K562 (cell line): ENCODE results near the gene DDX39A. TPM values are rescaled to one million over a fixed set of nuclear protein-coding genes. Genes with fewer than 3 reads are reported as not detected.

Experiments used
- DDX20 ChIP-seq: fragments of 450-650 bp; IDR thresholded peaks from 2 replicates; pipeline ENCODE4 v1.6.1; 2016; ENCODE audit warnings: missing genetic modification characterization, low read depth, mild to moderate bottlenecking, missing compliant biosample characterization, moderate library complexity
- ELF1 ChIP-seq: fragments of 200-800 bp; sonication (Bioruptor generic); IDR thresholded peaks from 2 replicates; pipeline ENCODE4 v1.6.1; 2016; ENCODE audit warnings: missing genetic modification characterization, missing compliant biosample characterization
- FOXO4 ChIP-seq: fragments of 450-650 bp; formaldehyde crosslinking; IDR thresholded peaks from 2 replicates; pipeline ENCODE4 v1.4.0; 2020; ENCODE audit warnings: mild to moderate bottlenecking, moderate library complexity
- FOXP1 ChIP-seq: sonication (generic); formaldehyde crosslinking; IDR thresholded peaks from 2 replicates; pipeline ENCODE4 v1.8.0; 2022; ENCODE audit warnings: mild to moderate bottlenecking, missing genetic modification reagents
- GTF2E2 ChIP-seq: fragments of 200-800 bp; sonication (Bioruptor generic); IDR thresholded peaks from 2 replicates; pipeline ENCODE4 v1.6.1; 2016; ENCODE audit warnings: missing genetic modification characterization, missing compliant biosample characterization
- HIVEP1 ChIP-seq: fragments of 250-450 bp; sonication (Bioruptor Pico); IDR thresholded peaks from 2 replicates; pipeline ENCODE4 v1.4.0; 2020; ENCODE audit warnings: mild to moderate bottlenecking
- HNRNPH1 ChIP-seq: fragments of 200-400 bp; formaldehyde crosslinking; optimal IDR thresholded peaks from 2 replicates; pipeline ENCODE3; 2017; ENCODE audit warnings: low read depth, mild to moderate bottlenecking, low read length, moderate library complexity
- MCM2 ChIP-seq: fragments of 450-650 bp; IDR thresholded peaks from 2 replicates; pipeline ENCODE4 v1.6.1; 2017; ENCODE audit warnings: low read depth, mild to moderate bottlenecking
- NR2C1 ChIP-seq, 2 experiments: fragments of 450-650 bp; IDR thresholded peaks; 2 replicates each; pipeline ENCODE4 v1.6.1; 2017; ENCODE audit warnings: mild to moderate bottlenecking in 2 of 2, antibody characterized with exemption in 1 of 2, inconsistent platforms in 1 of 2, missing compliant biosample characterization in 1 of 2, missing genetic modification characterization in 1 of 2
- SMARCE1 ChIP-seq: fragments of 450-650 bp; IDR thresholded peaks from 2 replicates; pipeline ENCODE4 v1.7.1; 2016; ENCODE audit warnings: mild to moderate bottlenecking
- SPI1 ChIP-seq: IDR thresholded peaks from 2 replicates; pipeline ENCODE4 v1.6.1; 2011; ENCODE audit warnings: low read depth, low read length, control low read depth, borderline replicate concordance
- ZFP36 ChIP-seq: fragments of 150-350 bp; IDR thresholded peaks from 2 replicates; pipeline ENCODE4 v1.6.1; 2018; ENCODE audit warnings: low read length, low read depth; ENCODE audit not compliant: partially characterized antibody
- ZNF146 ChIP-seq: IDR thresholded peaks from one replicate; pipeline ENCODE4 v1.6.1; 2018; ENCODE audit warnings: missing compliant biosample characterization; ENCODE audit not compliant: unreplicated experiment
- ZNF175 ChIP-seq: fragments of 200-800 bp; sonication (Bioruptor generic); IDR thresholded peaks from 2 replicates; pipeline ENCODE4 v1.6.1; 2016; ENCODE audit warnings: low read depth, mild to moderate bottlenecking, missing genetic modification characterization, missing compliant biosample characterization
- ZNF644 ChIP-seq: fragments of 200-800 bp; sonication (Bioruptor generic); IDR thresholded peaks from 2 replicates; pipeline ENCODE4 v1.6.1; 2016; ENCODE audit warnings: low read depth, missing genetic modification characterization, missing compliant biosample characterization
- ZNF785 ChIP-seq: fragments of 250-450 bp; sonication (Bioruptor Pico); IDR thresholded peaks from 2 replicates; pipeline ENCODE4 v1.4.0; 2020; ENCODE audit warnings: mild to moderate bottlenecking
- polyA plus RNA-seq, 8 experiments: library from polyadenylated mRNA; depleted of rRNA in 4 of 8; stranded (reverse) in 5 of 8; unstranded in 3 of 8; fragments of >200 nt; fragmentation: Nextera tagmentation in 2 of 8; fragmentation: Illumina TruSeq in 1 of 8; extraction: Ambion mirVana in 2 of 8; extraction: Trizol in 1 of 8; gene quantifications; 2 replicates each; pipeline versions ENCODE4 v1.2.1 to v1.2.3, GENCODE V29; 2011 to 2014; ENCODE audit warnings: inconsistent platforms in 1 of 8, missing spikeins in 1 of 8
- total RNA-seq, 7 experiments: library from RNA; depleted of rRNA in 6 of 7; stranded (reverse); fragments of >200 nt in 6 of 7; fragmentation: Illumina TruSeq in 2 of 7; extraction: Trizol in 2 of 7; gene quantifications; 2 replicates each; pipeline versions ENCODE4 v1.2.1 to v1.2.3, GENCODE V29; 2011 to 2021; ENCODE audit warnings: low replicate concordance in 1 of 7
- TF ChIP-seq, protein P1 (sequence below): fragments of 450-650 bp; IDR thresholded peaks from 2 replicates; pipeline ENCODE4 v1.6.1; 2016; ENCODE audit warnings: low read depth
- TF ChIP-seq, protein P2 (sequence below): fragments of 450-650 bp; IDR thresholded peaks from 2 replicates; pipeline ENCODE4 v1.6.1; 2014; ENCODE audit warnings: low read depth, mild to moderate bottlenecking, moderate library complexity, borderline replicate concordance

DDX39A gene
- total and polyA plus RNA-seq, 9 of the 15 experiments (the other 6 are each of a cell fraction or from before 2014, with no cell fraction given), result 90.3 to 250 (median 188) TPM

- TF ChIP-seq HIVEP1 (CRISPR knock-in tag) (no peak), SMARCE1 (peak; percentile 93), GTF2E2 (tag) (no peak), ZNF175 (CRISPR knock-in tag) (peak; percentile 85), DDX20 (tag) (no peak), ELF1 (no peak), FOXO4 (CRISPR knock-in tag) (no peak), FOXP1 (CRISPR knock-in tag) (no peak; the same call in 1 of the 2 replicates), NR2C1 (IDR thresholded peaks at IDR 0.05) (no peak), NR2C1 (tag; IDR thresholded peaks at IDR 0.05) (peak; percentile 35; the same call in 1 of the 2 replicates), ZFP36 (no peak), ZNF644 (no peak), ZNF785 (CRISPR knock-in tag) (no peak), ZNF146 (CRISPR knock-in tag) (no peak), SPI1 (no peak), MCM2 (no peak), HNRNPH1 (no peak)
- TF ChIP-seq, protein P1, sequence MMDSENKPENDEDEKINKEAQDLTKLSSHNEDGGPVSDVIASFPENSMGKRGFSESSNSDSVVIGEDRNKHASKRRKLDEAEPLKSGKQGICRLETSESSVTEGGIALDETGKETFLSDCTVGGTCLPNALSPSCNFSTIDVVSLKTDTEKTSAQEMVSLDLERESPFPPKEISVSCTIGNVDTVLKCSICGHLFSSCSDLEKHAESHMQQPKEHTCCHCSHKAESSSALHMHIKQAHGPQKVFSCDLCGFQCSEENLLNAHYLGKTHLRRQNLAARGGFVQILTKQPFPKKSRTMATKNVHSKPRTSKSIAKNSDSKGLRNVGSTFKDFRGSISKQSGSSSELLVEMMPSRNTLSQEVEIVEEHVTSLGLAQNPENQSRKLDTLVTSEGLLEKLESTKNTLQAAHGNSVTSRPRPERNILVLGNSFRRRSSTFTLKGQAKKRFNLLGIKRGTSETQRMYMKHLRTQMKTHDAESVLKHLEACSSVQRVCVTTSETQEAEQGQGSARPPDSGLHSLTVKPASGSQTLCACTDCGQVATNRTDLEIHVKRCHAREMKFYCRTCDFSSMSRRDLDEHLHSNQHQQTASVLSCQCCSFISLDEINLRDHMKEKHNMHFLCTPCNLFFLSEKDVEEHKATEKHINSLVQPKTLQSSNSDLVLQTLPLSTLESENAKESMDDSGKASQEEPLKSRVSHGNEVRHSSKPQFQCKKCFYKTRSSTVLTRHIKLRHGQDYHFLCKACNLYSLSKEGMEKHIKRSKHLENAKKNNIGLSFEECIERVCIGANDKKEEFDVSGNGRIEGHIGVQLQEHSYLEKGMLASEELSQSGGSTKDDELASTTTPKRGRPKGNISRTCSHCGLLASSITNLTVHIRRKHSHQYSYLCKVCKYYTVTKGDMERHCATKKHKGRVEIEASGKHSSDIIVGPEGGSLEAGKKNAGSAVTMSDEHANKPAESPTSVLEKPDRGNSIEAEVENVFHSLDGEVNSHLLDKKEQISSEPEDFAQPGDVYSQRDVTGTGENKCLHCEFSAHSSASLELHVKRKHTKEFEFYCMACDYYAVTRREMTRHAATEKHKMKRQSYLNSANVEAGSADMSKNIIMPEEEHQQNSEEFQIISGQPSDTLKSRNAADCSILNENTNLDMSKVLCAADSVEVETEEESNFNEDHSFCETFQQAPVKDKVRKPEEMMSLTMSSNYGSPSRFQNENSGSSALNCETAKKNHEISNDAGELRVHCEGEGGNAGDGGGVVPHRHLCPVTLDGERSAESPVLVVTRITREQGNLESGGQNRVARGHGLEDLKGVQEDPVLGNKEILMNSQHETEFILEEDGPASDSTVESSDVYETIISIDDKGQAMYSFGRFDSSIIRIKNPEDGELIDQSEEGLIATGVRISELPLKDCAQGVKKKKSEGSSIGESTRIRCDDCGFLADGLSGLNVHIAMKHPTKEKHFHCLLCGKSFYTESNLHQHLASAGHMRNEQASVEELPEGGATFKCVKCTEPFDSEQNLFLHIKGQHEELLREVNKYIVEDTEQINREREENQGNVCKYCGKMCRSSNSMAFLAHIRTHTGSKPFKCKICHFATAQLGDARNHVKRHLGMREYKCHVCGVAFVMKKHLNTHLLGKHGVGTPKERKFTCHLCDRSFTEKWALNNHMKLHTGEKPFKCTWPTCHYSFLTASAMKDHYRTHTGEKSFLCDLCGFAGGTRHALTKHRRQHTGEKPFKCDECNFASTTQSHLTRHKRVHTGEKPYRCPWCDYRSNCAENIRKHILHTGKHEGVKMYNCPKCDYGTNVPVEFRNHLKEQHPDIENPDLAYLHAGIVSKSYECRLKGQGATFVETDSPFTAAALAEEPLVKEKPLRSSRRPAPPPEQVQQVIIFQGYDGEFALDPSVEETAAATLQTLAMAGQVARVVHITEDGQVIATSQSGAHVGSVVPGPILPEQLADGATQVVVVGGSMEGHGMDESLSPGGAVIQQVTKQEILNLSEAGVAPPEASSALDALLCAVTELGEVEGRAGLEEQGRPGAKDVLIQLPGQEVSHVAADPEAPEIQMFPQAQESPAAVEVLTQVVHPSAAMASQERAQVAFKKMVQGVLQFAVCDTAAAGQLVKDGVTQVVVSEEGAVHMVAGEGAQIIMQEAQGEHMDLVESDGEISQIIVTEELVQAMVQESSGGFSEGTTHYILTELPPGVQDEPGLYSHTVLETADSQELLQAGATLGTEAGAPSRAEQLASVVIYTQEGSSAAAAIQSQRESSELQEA, result no peak
- TF ChIP-seq, protein P2, sequence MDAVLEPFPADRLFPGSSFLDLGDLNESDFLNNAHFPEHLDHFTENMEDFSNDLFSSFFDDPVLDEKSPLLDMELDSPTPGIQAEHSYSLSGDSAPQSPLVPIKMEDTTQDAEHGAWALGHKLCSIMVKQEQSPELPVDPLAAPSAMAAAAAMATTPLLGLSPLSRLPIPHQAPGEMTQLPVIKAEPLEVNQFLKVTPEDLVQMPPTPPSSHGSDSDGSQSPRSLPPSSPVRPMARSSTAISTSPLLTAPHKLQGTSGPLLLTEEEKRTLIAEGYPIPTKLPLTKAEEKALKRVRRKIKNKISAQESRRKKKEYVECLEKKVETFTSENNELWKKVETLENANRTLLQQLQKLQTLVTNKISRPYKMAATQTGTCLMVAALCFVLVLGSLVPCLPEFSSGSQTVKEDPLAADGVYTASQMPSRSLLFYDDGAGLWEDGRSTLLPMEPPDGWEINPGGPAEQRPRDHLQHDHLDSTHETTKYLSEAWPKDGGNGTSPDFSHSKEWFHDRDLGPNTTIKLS, result no peak
These were observed 27.9 kb downstream of the DDX39A start (continued) for GRCh38 chr19:14391156-14391821.
